ENCODE results near the gene EGFL7.

DNA sequence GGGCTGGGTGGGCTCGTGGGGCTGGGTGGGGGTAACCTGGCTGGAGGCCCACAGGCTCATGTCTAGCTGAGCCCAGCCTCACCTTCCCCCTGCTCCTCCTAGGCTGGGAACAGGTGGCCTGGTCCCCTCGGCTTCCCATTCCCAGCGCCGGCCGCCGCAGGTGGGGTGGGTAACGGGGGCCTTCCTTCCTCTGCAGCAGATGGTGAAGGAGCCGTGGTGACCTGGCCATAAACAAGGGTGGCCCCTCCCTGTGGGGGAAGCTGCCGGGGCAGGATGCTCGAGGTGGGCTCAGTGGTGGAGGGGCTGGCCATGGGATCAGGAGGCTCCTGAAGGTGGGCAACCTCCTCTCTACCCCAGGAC is 41.0 kb upstream of the EGFL7 start:
- TF ChIP-seq, protein P1, sequence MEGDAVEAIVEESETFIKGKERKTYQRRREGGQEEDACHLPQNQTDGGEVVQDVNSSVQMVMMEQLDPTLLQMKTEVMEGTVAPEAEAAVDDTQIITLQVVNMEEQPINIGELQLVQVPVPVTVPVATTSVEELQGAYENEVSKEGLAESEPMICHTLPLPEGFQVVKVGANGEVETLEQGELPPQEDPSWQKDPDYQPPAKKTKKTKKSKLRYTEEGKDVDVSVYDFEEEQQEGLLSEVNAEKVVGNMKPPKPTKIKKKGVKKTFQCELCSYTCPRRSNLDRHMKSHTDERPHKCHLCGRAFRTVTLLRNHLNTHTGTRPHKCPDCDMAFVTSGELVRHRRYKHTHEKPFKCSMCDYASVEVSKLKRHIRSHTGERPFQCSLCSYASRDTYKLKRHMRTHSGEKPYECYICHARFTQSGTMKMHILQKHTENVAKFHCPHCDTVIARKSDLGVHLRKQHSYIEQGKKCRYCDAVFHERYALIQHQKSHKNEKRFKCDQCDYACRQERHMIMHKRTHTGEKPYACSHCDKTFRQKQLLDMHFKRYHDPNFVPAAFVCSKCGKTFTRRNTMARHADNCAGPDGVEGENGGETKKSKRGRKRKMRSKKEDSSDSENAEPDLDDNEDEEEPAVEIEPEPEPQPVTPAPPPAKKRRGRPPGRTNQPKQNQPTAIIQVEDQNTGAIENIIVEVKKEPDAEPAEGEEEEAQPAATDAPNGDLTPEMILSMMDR (IDR thresholded peaks at IDR 0.05): no peak
- no peak for TF ChIP-seq POLR2A (IDR thresholded peaks at IDR 0.05)

Data from adrenal gland (tissue), 5 donors.